Activated naive CD8-positive, alpha-beta T cell treated with anti-CD3 and anti-CD28 coated beads for 36 hours (primary cell): Measurements from ENCODE around the gene RAC3. TPM values are rescaled to one million over a fixed set of nuclear protein-coding genes. Genes with fewer than 3 reads are reported as not detected.
"Not testable (repeated sequence)": the region's sequence is repeated elsewhere in the genome, so short reads cannot be mapped to it uniquely, and the experiment has no call there.

Experiments used
- DNase-seq: peaks from one replicate; pipeline ENCODE4 v3.0.0; 2021
- H3K27ac Mint-ChIP-seq: one replicate; pipeline ENCODE4 v1.8.0; 2022; ENCODE audit warnings: mild to moderate bottlenecking, moderate library complexity, mixed read lengths
- H3K27me3 Mint-ChIP-seq: one replicate; pipeline ENCODE4 v1.8.0; 2022; ENCODE audit warnings: mild to moderate bottlenecking, mixed read lengths
- H3K36me3 Mint-ChIP-seq: one replicate; pipeline ENCODE4 v1.8.0; 2021; ENCODE audit warnings: mild to moderate bottlenecking, mixed read lengths
- H3K4me1 Mint-ChIP-seq: one replicate; pipeline ENCODE4 v1.8.0; 2021; ENCODE audit warnings: mixed read lengths
- H3K4me3 Mint-ChIP-seq: one replicate; pipeline ENCODE4 v1.8.0; 2022; ENCODE audit warnings: mild to moderate bottlenecking, moderate library complexity, mixed read lengths
- H3K9me3 Mint-ChIP-seq: one replicate; pipeline ENCODE4 v1.8.0; 2022; ENCODE audit warnings: mixed read lengths
- total RNA-seq, 2 experiments: library from RNA; stranded (reverse); gene quantifications; one replicate each; pipeline ENCODE4 v1.2.3, GENCODE V29; 2021

Gene RAC3
- total RNA-seq, 2 experiments from 2014 or later: 4.7 to 5.1 TPM

DNA sequence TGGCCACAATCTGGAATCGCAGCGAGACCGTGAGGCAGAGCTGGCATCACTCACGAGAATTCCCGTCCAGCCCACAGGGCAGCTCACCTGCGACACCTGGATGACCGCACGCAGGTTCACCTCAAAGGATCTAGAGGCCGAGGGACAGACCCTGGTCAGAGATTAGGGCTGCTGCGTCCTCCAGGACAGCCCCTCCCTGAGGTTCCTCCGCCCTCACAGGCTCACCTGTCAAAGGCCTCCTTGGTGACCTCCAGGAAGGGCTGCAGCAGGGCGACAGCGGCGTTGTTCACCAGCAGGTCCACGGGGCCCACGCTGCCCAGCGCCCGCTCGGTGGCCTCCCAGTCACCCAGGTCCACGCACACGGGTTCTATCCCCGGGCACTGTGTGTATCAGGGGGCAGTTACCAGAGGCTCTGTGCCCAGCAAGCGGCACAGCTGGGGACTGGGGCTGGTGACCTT is 5.2 kb downstream of the RAC3 start:
- peak overlapping the region; percentile 77 for H3K4me3 Mint-ChIP-seq
- no peak overlapping the region for H3K27ac Mint-ChIP-seq
- no peaks in the 10 kb centered on the region for H3K27me3 Mint-ChIP-seq
- H3K9me3 Mint-ChIP-seq: no peaks in the 10 kb centered on the region
- H3K4me1 Mint-ChIP-seq: peaks cover 23% of the 10 kb centered on the region
- DNase-seq: no peak
- H3K36me3 Mint-ChIP-seq: no peaks in the 10 kb centered on the region

DNA sequence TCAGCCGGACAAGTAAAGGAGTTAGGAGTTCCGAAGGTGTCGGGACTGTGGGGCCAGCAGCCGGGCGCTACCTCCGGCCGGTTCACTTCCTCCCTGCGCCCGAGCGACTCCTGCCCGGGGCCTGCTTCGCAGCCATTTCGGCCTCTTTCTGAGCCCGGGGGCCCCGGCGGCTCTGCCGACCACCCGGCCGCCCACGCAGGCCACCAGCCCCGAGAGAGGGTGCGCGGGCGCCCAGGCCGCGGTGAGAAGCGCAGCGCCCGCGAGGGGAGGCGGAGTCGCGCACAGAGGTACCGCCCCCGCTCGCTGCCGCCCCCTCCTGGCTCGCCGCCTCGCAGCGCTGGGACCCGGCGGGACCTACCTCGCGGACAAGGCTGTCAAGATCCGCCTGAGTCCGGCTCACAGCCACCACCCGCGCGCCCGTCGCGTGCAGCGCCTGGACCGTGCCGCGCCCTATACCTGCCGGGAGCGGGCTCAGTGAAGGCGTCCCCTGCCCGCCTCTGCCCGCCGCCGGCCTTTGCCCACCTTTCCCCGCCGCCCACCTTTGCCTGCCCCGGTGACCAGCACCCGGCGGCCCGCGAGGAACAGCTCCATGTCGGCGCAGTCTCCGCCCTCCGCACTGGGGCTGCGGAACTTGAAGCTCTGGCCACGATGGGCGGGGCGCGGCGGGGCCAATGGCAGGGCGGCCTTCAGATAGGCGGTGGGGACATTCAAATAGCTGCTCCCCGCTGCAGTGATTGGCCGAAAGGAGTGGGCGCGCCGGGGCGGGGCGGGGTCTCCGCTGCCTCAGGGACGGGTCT is 5.8 kb downstream of the RAC3 start, which contains the start of gene DCXR:
TSS of gene DCXR (minus strand) at position 606 of the 797 bp plus-strand sequence. CDS start at position 591, 15 bp downstream.
- no peaks in the 10 kb centered on the region for H3K27me3 Mint-ChIP-seq
- peak within 1 kb of the TSS; percentile 86 for H3K27ac Mint-ChIP-seq
- H3K4me3 Mint-ChIP-seq: peak within 1 kb of the TSS; percentile 85
- no peaks in the 10 kb centered on the region for H3K36me3 Mint-ChIP-seq
- peak; percentile 98 for DNase-seq
- peaks cover 23% of the 10 kb centered on the region for H3K4me1 Mint-ChIP-seq
- H3K9me3 Mint-ChIP-seq: no peaks in the 10 kb centered on the region

DNA sequence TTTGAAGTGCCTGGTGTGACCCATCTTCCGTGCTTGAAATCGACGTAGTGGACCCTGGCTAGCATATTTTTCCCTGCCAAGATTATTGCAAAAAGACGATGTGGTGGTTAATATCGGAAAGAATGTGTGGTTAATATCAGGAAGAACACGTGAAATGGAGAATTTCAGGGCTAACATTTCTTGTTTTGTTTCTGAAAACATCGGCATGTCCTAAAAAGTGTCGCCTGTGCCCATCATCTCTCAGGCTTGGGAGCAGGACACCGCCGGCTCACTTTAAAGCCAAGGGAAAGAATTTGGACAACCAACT is 6.4 kb downstream of the RAC3 start:
- Mint-ChIP-seq H3K4me1 (peaks cover 23% of the 10 kb centered on the region), H3K9me3 (no peaks in the 10 kb centered on the region), H3K27me3 (no peaks in the 10 kb centered on the region), H3K4me3 (peak overlapping the region; percentile 85), H3K36me3 (no peaks in the 10 kb centered on the region), H3K27ac (peak overlapping the region; percentile 86)
- no peak for DNase-seq

DNA sequence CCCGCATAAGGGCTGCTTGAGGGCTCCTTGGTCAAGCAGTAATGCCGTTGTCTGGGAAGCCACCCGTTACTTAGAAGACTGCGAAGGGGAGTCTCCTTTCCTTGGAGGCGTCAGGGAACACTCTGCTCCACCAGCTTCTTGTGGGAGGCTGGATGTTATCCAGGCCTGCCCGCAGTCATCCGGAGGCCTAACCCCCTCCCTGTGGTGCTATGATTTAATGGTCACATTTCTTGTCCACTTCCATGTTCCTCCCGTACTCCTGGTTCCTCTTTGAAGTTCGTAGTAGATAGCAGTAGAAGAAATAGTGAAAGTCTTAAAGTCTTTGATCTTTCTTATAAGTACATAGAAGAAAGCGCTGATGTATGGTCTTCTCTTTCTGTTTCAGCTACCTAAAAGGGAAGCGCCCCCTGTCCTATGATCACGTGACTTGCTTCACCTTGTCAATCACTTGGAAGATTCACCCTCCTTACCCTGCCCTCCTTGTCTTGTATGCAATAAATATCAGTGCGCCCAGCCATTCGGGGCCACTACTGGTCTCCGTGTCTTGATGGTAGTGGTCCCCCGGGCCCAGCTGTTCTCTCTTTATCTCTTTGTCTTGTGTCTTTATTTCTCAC is 7.4 kb downstream of the RAC3 start:
- H3K9me3 Mint-ChIP-seq, H3K36me3 Mint-ChIP-seq, H3K27me3 Mint-ChIP-seq, DNase-seq, H3K27ac Mint-ChIP-seq: not testable (repeated sequence)
- Mint-ChIP-seq H3K4me1 (peaks cover 23% of the 10 kb centered on the region), H3K4me3 (peak overlapping the region; percentile 18)

DNA sequence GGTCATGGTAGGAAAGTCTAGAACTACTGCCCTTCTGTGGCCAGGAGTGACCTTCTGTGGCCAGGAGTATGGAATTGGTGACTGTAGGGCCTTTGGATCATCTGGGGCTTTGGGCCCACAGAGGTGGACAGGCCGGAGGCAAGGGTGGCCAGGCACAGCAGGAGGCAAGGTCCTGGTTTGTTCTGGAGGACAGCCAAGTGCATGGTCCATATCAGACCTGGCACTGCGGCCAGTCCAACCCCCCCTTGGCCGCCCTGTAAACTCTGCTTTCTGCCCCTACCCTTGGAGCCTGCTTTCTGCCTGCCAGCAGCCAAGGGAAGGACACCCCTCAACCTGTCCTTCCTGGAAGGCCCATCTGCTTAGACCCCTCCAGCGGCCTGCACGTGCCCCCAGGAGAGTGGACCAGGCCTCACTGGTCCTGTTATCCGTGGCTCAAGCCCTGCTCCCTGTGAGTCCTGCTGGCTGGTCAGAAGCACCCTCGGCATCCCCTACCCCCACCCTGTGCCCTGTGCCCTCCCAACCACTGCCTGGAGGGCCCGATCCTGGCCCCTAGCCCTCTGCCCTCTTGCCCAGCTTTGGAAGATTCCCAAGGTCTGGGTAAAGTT is 8.3 kb downstream of the RAC3 start:
- Mint-ChIP-seq H3K27me3 (no peaks in the 10 kb centered on the region), H3K36me3 (no peaks in the 10 kb centered on the region), H3K27ac (no peak overlapping the region), H3K4me1 (peaks cover 23% of the 10 kb centered on the region), H3K9me3 (no peaks in the 10 kb centered on the region), H3K4me3 (no peak overlapping the region)
- no peak for DNase-seq

DNA sequence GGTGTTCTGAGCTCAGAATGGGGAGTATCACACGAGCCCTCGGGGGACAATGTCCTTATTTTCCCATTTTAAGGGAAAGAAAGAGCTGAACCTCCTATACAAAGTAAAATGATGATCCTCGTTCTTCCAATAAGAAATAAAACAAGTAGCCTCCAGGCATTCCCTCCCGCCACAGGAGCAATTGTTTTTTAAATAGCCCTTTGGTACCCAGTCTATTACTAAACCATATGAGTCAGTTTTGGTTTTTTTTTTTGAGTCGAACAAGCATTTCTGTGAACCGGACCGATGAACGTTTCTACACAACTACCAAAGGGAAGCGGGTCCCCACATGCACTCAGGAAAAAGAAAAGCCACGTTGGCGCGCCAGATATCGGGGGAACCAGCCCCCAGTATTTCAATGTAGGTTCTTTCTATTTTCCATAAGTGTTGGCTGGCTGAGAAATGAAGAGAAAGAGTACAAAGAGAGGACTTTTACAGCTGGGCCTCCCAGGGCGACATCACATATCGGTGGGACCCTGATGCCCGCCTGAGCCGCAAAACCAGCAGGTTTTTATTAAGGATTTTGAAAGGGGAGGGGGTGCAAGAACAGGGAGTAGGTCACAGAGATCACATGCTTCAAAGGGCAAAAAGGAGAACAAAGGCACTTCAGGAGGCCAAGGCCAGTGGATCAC is 9.8 kb downstream of the RAC3 start:
- Mint-ChIP-seq H3K36me3 (no peaks in the 10 kb centered on the region), H3K27me3 (no peaks in the 10 kb centered on the region), H3K4me3 (no peak overlapping the region), H3K27ac (no peak overlapping the region), H3K4me1 (peaks cover 12% of the 10 kb centered on the region), H3K9me3 (no peaks in the 10 kb centered on the region)
- DNase-seq: no peak

DNA sequence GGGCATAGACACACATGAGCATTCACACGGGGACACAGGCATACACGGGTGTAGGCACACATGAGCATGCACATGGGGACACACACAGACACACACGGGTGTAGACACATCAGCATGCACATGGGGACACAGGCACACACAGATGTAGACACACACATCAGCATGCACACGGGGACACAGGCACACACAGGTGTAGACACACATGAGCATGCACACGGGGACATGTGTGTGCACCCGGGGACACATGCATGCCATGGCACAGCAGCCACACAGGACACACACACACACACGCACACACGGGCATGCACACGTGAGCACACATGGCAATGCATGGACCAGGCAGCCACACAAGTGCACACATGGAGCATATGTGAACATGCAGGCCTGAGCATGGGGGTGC is 11.2 kb downstream of the RAC3 start:
- no peak for DNase-seq
- no peaks in the 10 kb centered on the region for H3K27me3 Mint-ChIP-seq
- no peaks in the 10 kb centered on the region for H3K36me3 Mint-ChIP-seq
- H3K4me3 Mint-ChIP-seq: no peak overlapping the region
- H3K27ac Mint-ChIP-seq: no peak overlapping the region
- no peaks in the 10 kb centered on the region for H3K9me3 Mint-ChIP-seq
- peaks cover 12% of the 10 kb centered on the region for H3K4me1 Mint-ChIP-seq

DNA sequence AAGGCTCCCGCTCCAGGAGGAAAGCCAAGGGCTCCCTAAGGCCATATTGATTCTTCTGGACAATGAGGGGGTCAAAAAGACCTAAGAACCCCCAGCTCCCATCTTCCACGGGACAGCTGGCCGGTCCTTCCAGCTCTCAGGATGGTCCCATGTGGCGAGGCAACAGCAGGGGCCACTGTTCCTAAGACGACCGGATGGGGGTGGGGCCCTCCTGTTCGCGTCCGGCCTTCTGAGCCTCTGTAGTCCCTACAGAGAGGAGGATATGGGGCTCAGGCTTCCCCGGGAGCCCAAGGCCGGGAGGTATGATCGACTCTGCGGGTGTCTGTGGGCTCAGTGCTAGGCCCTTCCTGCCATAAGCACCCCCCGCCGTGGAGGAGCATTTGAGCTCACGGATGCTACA is 12.0 kb downstream of the RAC3 start:
- Mint-ChIP-seq H3K4me3 (no peak overlapping the region), H3K27me3 (no peaks in the 10 kb centered on the region), H3K4me1 (peaks cover 8% of the 10 kb centered on the region), H3K36me3 (no peaks in the 10 kb centered on the region), H3K9me3 (no peaks in the 10 kb centered on the region), H3K27ac (no peak overlapping the region)
- DNase-seq: no peak

DNA sequence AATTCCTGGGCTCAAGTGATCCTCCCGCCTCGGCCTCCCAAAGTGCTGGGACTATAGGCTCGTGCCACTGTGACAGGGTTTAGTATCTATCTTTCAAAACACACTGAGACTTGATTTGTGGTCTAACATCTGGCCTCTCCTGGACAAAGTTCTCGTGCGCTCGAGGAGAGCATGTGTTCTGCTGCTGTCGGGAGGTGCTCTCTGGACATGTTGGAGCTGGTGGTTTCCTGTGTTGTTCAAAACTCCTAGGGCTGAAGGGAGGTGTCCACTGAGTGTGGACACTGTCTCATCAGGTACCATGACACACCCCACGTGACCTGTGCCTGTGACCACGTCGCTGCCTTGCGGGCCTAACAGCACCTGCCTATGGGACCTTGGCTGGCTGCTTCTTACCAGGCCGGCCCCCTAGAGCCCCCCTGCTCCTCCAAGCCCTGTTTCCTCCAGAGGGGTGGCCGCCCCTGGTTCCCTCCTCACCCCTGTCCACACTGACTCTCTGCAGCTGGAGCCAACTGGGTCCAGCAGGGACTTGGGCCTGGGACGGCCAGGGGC is 14.5 kb downstream of the RAC3 start:
- Mint-ChIP-seq H3K4me3 (no peak overlapping the region), H3K36me3 (no peaks in the 10 kb centered on the region), H3K27ac (no peak overlapping the region)

DNA sequence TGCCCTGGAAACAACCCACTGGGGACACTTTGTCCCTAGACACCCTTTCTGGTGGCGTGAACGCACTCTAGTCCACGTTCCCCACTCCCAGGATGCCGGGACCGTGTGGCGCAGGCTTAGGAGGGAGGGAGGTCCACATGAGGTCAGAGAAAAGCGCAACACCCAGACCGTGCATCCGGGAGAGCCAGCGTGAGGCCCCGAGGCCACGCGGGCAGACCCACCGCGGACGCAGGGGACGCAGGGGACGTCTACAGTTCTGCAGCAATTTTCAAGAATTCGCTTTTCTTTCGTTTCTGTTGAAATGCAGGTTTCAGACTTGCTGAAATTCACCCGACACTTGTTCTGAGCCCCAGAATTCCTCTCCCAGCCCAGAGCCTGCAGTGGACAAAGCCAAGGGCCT is 15.4 kb downstream of the RAC3 start:
- Mint-ChIP-seq H3K36me3 (no peaks in the 10 kb centered on the region), H3K4me1 (peaks cover 6% of the 10 kb centered on the region), H3K27ac (no peak overlapping the region), H3K27me3 (no peaks in the 10 kb centered on the region), H3K9me3 (no peaks in the 10 kb centered on the region), H3K4me3 (no peak overlapping the region)
- no peak for DNase-seq

More for the DNA sequence above, 14.5 kb downstream of the RAC3 start:
- Mint-ChIP-seq H3K27me3 (no peaks in the 10 kb centered on the region), H3K4me1 (peaks cover 6% of the 10 kb centered on the region), H3K9me3 (no peaks in the 10 kb centered on the region)
- no peak for DNase-seq

DNA sequence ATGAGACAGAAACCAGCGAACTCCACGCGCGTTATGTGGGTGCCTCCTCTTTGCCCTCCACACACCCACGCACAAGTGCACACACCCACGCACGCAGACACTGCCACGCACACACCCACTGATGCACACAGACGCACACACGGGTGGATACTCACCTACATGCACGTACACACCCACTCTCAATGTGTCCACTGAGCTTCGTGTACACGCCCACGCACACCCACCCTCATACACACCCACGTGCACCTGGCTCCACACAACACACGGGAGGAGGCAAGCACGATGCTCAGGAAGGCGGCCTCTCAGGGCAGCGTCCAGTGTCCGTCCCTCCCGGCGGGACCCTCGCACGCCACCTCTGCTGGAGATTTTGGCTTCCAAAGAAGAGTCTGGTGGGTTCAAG is 15.9 kb downstream of the RAC3 start:
- no peaks in the 10 kb centered on the region for H3K27me3 Mint-ChIP-seq
- no peaks in the 10 kb centered on the region for H3K36me3 Mint-ChIP-seq
- H3K27ac Mint-ChIP-seq: no peak overlapping the region
- no peak for DNase-seq
- peaks cover 6% of the 10 kb centered on the region for H3K4me1 Mint-ChIP-seq
- no peak overlapping the region for H3K4me3 Mint-ChIP-seq
- no peaks in the 10 kb centered on the region for H3K9me3 Mint-ChIP-seq

DNA sequence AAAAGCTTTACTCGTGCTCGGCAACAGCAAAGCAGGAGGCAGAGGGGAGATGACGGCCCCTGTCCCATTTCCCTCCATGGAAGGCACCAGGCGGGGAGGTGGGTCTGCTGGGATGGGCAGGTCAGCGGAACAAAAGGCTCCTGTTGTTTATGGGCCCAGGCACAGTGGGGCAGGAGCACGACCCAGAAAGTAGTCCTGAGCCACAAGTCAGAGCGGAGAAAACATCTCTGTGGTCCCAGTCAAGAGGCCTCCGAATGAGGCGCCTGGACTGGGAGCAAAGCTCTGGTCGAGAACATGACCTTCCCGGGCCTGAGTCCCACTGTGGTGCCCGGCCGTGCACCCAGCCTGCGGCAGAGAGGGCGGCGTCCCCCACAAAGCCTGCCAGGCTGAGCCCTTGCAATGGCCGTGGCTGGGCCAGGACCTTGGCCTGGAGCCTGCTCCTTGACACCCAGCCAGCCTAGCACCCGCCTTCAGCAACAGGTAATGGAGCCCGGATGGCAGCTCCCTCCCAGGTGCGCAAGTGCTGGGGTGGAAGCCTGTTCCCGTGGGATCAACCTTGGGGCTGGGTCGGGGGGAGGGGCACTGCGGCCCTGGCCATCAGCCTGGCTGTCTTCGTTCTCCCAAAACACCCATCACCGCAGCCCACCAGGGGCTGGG is 16.6 kb downstream of the RAC3 start:
- no peak overlapping the region for H3K27ac Mint-ChIP-seq
- peaks cover 10% of the 10 kb centered on the region for H3K4me1 Mint-ChIP-seq
- H3K9me3 Mint-ChIP-seq: no peaks in the 10 kb centered on the region
- no peak overlapping the region for H3K4me3 Mint-ChIP-seq
- no peak for DNase-seq
- H3K27me3 Mint-ChIP-seq: no peaks in the 10 kb centered on the region
- no peaks in the 10 kb centered on the region for H3K36me3 Mint-ChIP-seq

DNA sequence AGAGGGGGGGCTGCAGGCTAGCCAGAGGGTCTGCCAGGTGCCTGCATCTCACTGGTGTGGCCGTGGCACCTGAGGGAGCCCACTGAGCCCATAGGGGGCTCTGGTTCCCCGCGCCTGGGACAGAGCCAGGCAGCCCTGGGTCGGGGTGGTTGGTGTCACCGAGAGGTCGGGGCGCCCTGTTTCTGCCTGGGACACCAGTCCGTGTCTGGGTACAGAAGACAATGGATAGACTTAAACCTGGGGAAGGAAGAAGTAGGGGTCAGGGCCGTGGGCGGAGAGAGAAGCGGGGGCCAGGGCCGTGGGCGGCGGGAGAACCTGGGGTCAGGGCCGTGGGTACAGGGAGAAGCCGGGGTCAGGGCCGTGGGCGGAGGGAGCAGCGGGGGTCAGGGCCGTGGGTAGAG is 17.1 kb downstream of the RAC3 start:
- Mint-ChIP-seq H3K4me1 (peaks cover 14% of the 10 kb centered on the region), H3K36me3 (no peaks in the 10 kb centered on the region), H3K27me3 (no peaks in the 10 kb centered on the region), H3K9me3 (no peaks in the 10 kb centered on the region), H3K4me3 (no peak overlapping the region), H3K27ac (no peak overlapping the region)
- DNase-seq: no peak

DNA sequence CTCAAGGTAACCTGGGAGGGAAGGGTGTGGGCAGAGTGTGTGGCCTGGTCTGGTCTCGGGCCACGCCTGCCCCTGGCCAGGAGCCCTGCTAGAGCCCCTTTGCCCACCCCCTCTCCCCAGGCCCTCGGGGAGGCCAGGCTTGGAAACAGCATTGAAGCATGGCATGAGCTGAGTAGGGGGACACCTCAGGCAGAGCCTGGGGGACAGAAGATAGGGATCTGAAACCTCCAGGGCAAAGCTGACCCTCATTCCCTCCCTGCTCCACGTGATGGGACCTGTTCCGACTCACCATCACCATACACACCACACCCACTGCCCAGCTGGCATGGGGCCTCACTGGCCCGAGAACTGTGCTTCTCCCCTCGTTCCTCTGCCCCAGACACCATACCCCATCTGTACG is 17.6 kb downstream of the RAC3 start:
- H3K9me3 Mint-ChIP-seq: no peaks in the 10 kb centered on the region
- no peaks in the 10 kb centered on the region for H3K36me3 Mint-ChIP-seq
- no peaks in the 10 kb centered on the region for H3K27me3 Mint-ChIP-seq
- no peak overlapping the region for H3K27ac Mint-ChIP-seq
- DNase-seq: no peak
- peaks cover 14% of the 10 kb centered on the region for H3K4me1 Mint-ChIP-seq
- H3K4me3 Mint-ChIP-seq: no peak overlapping the region
